Dendritic cell treated with granulocyte-macrophage colony-stimulating factor and Interleukin-4, amounts not matched to agents 40 ng/mL and 50 ng/mL, for 4 days (primary cell): ENCODE data around the gene TXNIP.
A peak's percentile ranks its signal among the peaks of the same experiment; 100 is the strongest.

Experiments used
- H3K27ac Mint-ChIP-seq: one replicate; pipeline ENCODE4 v1.8.0; 2022; ENCODE audit warnings: mild to moderate bottlenecking, mixed read lengths
- H3K27me3 Mint-ChIP-seq: one replicate; pipeline ENCODE4 v1.8.0; 2022; ENCODE audit warnings: mild to moderate bottlenecking, mixed read lengths
- H3K36me3 Mint-ChIP-seq: one replicate; pipeline ENCODE4 v1.8.0; 2022; ENCODE audit warnings: low read depth, mixed read lengths
- H3K4me1 Mint-ChIP-seq: one replicate; pipeline ENCODE4 v1.8.0; 2022; ENCODE audit warnings: low read depth, mixed read lengths
- H3K4me3 Mint-ChIP-seq: one replicate; pipeline ENCODE4 v1.8.0; 2022; ENCODE audit warnings: mild to moderate bottlenecking, moderate library complexity, mixed read lengths
- H3K9me3 Mint-ChIP-seq: one replicate; pipeline ENCODE4 v1.8.0; 2022; ENCODE audit warnings: mixed read lengths
- intact Hi-C: fragments of 100-400 bp; cut with micrococcal nuclease; formaldehyde crosslinking; loops from one replicate; pipeline ENCODE4 v1.15.0; 2022

The TXNIP gene

DNA sequence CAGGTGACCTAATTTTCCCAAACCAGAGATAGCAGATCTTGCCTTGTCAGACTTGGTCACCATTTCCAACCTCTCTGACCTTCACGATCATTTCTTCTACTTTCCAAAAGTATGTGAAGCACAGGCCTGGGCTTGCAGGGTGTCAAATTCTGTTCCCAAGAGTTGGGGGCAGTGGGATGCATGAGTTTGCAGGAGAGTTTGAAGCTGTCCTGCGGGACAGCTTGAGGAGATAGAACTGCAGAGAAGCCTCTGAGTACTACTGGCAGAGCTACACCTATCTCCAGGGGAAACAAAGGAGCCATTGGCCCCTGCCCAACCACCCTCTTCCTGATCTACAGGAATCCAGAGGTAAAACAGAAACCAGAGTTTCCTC lies 11.3 kb downstream of the TXNIP start:
- no peaks in the 10 kb centered on the region for H3K36me3 Mint-ChIP-seq
- H3K27ac Mint-ChIP-seq = peak overlapping the region; percentile 95
- H3K9me3 Mint-ChIP-seq = no peaks in the 10 kb centered on the region
- no peaks in the 10 kb centered on the region for H3K27me3 Mint-ChIP-seq
- peaks cover 42% of the 10 kb centered on the region for H3K4me1 Mint-ChIP-seq
- H3K4me3 Mint-ChIP-seq = peak overlapping the region; percentile 85
- intact Hi-C loops = loop anchor here (1.0 kb wide), 1 partner anchor 11 kb away; the partner anchor contains the start of gene TXNIP

- peak overlapping the region; percentile 85 for H3K4me3 Mint-ChIP-seq
- no peaks in the 10 kb centered on the region for H3K27me3 Mint-ChIP-seq
- H3K4me1 Mint-ChIP-seq = peaks cover 41% of the 10 kb centered on the region
- intact Hi-C loops = no loop called here
- peak overlapping the region; percentile 95 for H3K27ac Mint-ChIP-seq
- H3K36me3 Mint-ChIP-seq = no peaks in the 10 kb centered on the region
- H3K9me3 Mint-ChIP-seq = no peaks in the 10 kb centered on the region
Measured at GRCh38 chr1:145983960-145984830, 12.2 kb downstream of the TXNIP start.

- intact Hi-C loops = no loop called here
- Mint-ChIP-seq H3K27me3 (no peaks in the 10 kb centered on the region), H3K36me3 (no peaks in the 10 kb centered on the region), H3K9me3 (no peaks in the 10 kb centered on the region), H3K4me3 (peak overlapping the region; percentile 41), H3K4me1 (peaks cover 33% of the 10 kb centered on the region), H3K27ac (no peak overlapping the region)
Measured at GRCh38 chr1:145983206-145983675, 13.1 kb downstream of the TXNIP start.

DNA sequence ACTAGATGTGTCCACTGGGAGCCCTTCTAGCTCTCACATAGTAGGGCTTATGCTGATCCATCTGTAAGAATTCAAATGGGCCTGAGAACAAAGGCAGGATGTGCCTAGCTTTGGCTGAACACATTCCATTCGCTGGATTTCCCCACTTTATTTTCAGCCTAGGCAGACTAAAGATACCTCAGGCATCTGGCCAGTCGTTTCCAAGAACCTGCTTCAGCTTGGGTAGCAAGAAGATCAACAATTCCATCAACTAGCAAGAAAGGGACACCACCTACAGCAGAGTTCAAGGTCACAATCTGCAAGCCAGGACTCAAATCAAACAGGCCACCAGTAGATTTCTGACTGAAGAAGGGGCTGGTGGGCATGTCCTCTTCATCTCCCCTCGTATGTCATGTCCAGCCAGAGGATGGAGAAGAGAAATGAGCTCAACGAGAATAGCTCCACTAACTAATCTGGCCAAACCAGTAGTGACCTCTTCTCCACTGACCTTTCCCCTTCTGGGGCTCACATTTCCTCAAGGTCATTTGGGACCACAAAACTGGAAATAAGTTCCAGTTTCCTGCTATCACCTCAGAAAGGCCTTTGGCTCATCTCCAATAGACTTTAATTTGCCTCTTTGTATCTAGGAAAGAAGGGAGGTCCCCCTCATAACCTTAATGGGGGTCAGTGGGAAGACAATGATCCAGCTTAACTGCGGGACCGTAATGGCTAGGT lies 14.2 kb downstream of the TXNIP start:
- Mint-ChIP-seq H3K27ac (no peak overlapping the region), H3K4me3 (no peak overlapping the region)

GRCh38 chr1:145980457-145980994 lies 15.9 kb downstream of the TXNIP start:
- H3K9me3 Mint-ChIP-seq = no peaks in the 10 kb centered on the region
- peaks cover 20% of the 10 kb centered on the region for H3K36me3 Mint-ChIP-seq
- H3K4me3 Mint-ChIP-seq = no peak overlapping the region
- intact Hi-C loops = no loop called here
- peaks cover 12% of the 10 kb centered on the region for H3K4me1 Mint-ChIP-seq
- H3K27ac Mint-ChIP-seq = no peak overlapping the region
- H3K27me3 Mint-ChIP-seq = no peaks in the 10 kb centered on the region

More for the DNA sequence above, 14.2 kb downstream of the TXNIP start:
- H3K4me1 Mint-ChIP-seq = peaks cover 23% of the 10 kb centered on the region
- peaks cover 10% of the 10 kb centered on the region for H3K36me3 Mint-ChIP-seq
- H3K27me3 Mint-ChIP-seq = no peaks in the 10 kb centered on the region
- no peaks in the 10 kb centered on the region for H3K9me3 Mint-ChIP-seq
- intact Hi-C loops = no loop called here

- Mint-ChIP-seq H3K27me3 (no peaks in the 10 kb centered on the region), H3K4me3 (no peak overlapping the region), H3K27ac (no peak overlapping the region), H3K36me3 (peaks cover 26% of the 10 kb centered on the region), H3K4me1 (peaks cover 6% of the 10 kb centered on the region), H3K9me3 (no peaks in the 10 kb centered on the region)
- intact Hi-C loops = loop anchor here (1.0 kb wide), 1 partner anchor 16 kb away; the partner anchor contains the start of gene TXNIP
Measured at GRCh38 chr1:145979746-145980456, 16.5 kb downstream of the TXNIP start.

DNA sequence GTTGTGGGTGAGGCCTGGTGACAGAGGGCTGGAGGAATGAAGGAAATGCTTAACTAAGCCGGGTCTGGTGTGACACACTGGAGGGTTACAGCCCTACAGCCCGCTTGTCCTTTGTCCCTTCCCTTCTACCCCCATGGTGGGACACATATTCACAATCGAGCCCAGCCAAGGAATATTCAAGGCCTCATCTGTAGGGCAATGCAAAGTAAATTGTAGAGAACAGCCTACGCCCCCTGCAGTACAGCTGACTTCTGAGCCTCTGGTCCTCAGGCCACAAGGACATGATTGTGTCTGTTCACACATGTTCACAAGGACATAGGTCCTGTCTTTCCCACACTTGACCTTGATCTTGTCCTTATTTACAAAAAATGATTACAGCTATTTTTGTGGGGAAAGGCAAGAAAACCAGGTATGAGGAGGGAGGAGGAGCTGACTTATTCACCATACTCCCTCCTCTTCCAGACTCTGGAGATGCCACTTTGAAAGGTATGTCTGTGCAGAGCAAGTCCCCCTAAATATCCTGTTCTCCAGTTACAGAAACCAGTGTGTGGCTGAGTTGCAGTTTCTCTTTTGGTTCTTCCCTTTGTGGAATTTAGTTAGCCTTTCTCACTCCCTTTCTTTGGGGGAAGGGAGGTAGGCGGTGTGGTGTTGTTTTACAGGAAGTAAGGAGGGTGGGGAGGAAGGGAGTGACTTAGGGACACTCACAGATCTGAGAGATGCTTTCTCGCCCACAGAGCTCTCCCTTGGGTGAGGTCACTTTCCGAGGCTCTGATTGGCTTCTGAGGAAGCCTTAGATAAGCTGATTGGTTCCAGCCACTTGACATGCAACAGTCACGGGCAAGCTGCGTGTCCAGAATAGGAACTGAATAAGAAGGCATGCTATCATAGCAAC lies 17.3 kb downstream of the TXNIP start:
- intact Hi-C loops = loop anchor here (1.0 kb wide), 1 partner anchor 17 kb away; the partner anchor contains the start of gene TXNIP

GRCh38 chr1:145978471-145978853 lies 17.9 kb downstream of the TXNIP start:
- Mint-ChIP-seq H3K4me3 (no peak overlapping the region), H3K27me3 (no peaks in the 10 kb centered on the region), H3K9me3 (no peaks in the 10 kb centered on the region), H3K4me1 (no peaks in the 10 kb centered on the region), H3K36me3 (peaks cover 30% of the 10 kb centered on the region), H3K27ac (no peak overlapping the region)
- intact Hi-C loops = no loop called here

More for the DNA sequence above, 17.3 kb downstream of the TXNIP start:
- Mint-ChIP-seq H3K4me3 (no peak overlapping the region), H3K27me3 (no peaks in the 10 kb centered on the region), H3K4me1 (no peaks in the 10 kb centered on the region), H3K36me3 (peaks cover 30% of the 10 kb centered on the region), H3K9me3 (no peaks in the 10 kb centered on the region), H3K27ac (no peak overlapping the region)

- Mint-ChIP-seq H3K36me3 (peaks cover 30% of the 10 kb centered on the region), H3K9me3 (no peaks in the 10 kb centered on the region), H3K27ac (no peak overlapping the region), H3K4me1 (peaks cover under 1% of the 10 kb centered on the region), H3K4me3 (no peak overlapping the region), H3K27me3 (no peaks in the 10 kb centered on the region)
- intact Hi-C loops = loop anchor here (1.0 kb wide), 2 partner anchors 30 to 36 kb away; no protein-coding TSS in a partner anchor
Measured at GRCh38 chr1:145977486-145978470, 18.6 kb downstream of the TXNIP start.

GRCh38 chr1:145977016-145977415 lies 19.4 kb downstream of the TXNIP start:
- Mint-ChIP-seq H3K4me3 (no peak overlapping the region), H3K27me3 (no peaks in the 10 kb centered on the region), H3K9me3 (no peaks in the 10 kb centered on the region), H3K36me3 (peaks cover 30% of the 10 kb centered on the region), H3K4me1 (peaks cover 5% of the 10 kb centered on the region), H3K27ac (no peak overlapping the region)
- intact Hi-C loops = loop anchor here (1.0 kb wide), 2 partner anchors 30 to 36 kb away; no protein-coding TSS in a partner anchor

- no peak overlapping the region for H3K4me3 Mint-ChIP-seq
- peaks cover 5% of the 10 kb centered on the region for H3K4me1 Mint-ChIP-seq
- H3K27me3 Mint-ChIP-seq = no peaks in the 10 kb centered on the region
- H3K36me3 Mint-ChIP-seq = peaks cover 30% of the 10 kb centered on the region
- peak overlapping the region; percentile 10 for H3K27ac Mint-ChIP-seq
- no peaks in the 10 kb centered on the region for H3K9me3 Mint-ChIP-seq
- intact Hi-C loops = no loop called here
Measured at GRCh38 chr1:145975216-145975615, 21.2 kb downstream of the TXNIP start.

DNA sequence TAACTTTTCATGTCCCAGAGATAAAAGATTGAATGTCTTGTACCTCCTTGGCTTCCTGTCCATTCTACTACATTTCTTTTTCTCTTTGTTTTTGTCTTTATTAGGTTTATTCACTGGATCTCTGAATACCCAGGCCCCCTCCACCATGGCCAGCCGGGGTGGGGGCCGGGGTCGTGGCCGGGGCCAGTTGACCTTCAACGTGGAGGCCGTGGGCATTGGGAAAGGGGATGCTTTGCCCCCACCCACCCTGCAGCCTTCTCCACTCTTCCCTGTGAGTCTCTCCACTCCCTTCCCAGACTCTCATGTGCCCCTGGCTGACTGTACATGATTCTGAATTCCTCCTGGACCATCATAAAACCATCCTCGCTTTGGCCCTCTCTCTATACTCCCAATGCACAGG lies 21.7 kb downstream of the TXNIP start:
- no peaks in the 10 kb centered on the region for H3K27me3 Mint-ChIP-seq
- H3K9me3 Mint-ChIP-seq = no peaks in the 10 kb centered on the region
- H3K27ac Mint-ChIP-seq = peak overlapping the region; percentile 10
- peaks cover 5% of the 10 kb centered on the region for H3K4me1 Mint-ChIP-seq
- H3K36me3 Mint-ChIP-seq = peaks cover 30% of the 10 kb centered on the region
- intact Hi-C loops = no loop called here
- H3K4me3 Mint-ChIP-seq = no peak overlapping the region
